GM03348 (cell line): ENCODE measurements around the gene PSTPIP1.

Experiments
- DNase-seq: peaks from one replicate; pipeline ENCODE4 v3.0.0; 2012; ENCODE audit warnings: low spot score

Gene PSTPIP1

GRCh38 chr15:77018796-77019505, 24.0 kb downstream of the PSTPIP1 start:
- DNase-seq: no peak

GRCh38 chr15:77019521-77020331, 24.8 kb downstream of the PSTPIP1 start:
- no peak for DNase-seq

GRCh38 chr15:77020348-77021087, 25.6 kb downstream of the PSTPIP1 start:
- DNase-seq: no peak

- DNase-seq: no peak
These were observed 26.2 kb downstream of the PSTPIP1 start for GRCh38 chr15:77021088-77021481.

GRCh38 chr15:77021803-77022381, 27.0 kb downstream of the PSTPIP1 start:
- peak; percentile 77 for DNase-seq

- DNase-seq: no peak
These were observed 28.0 kb downstream of the PSTPIP1 start for GRCh38 chr15:77022646-77023575.

- DNase-seq: no peak
These were observed 28.8 kb downstream of the PSTPIP1 start for GRCh38 chr15:77023576-77024272.

GRCh38 chr15:77024273-77025082, 29.6 kb downstream of the PSTPIP1 start:
- peak; percentile 91 for DNase-seq

- no peak for DNase-seq
These were observed 30.4 kb downstream of the PSTPIP1 start for GRCh38 chr15:77025083-77025901.

- DNase-seq: no peak
These were observed 31.1 kb downstream of the PSTPIP1 start for GRCh38 chr15:77025941-77026411.

- DNase-seq: no peak
These were observed 31.7 kb downstream of the PSTPIP1 start for GRCh38 chr15:77026501-77027110.

GRCh38 chr15:77027111-77027696, 32.3 kb downstream of the PSTPIP1 start:
- DNase-seq: no peak

GRCh38 chr15:77027697-77028450, 32.9 kb downstream of the PSTPIP1 start:
- DNase-seq: peak; percentile 69

GRCh38 chr15:77028451-77029165, 33.7 kb downstream of the PSTPIP1 start:
- DNase-seq: no peak

GRCh38 chr15:77029166-77030047, 34.5 kb downstream of the PSTPIP1 start:
- no peak for DNase-seq
